8988T (cell line): Measurements from ENCODE around the gene PGBD5.

Experiments
- DNase-seq: peaks from one replicate; pipeline ENCODE4 v3.0.0; 2011

Gene PGBD5

GRCh38 chr1:230371923-230372703 is 54.0 kb downstream of the PGBD5 start:
- DNase-seq = no peak

GRCh38 chr1:230370109-230370508 is 56.0 kb downstream of the PGBD5 start:
- DNase-seq = no peak

GRCh38 chr1:230368871-230369270 is 57.3 kb downstream of the PGBD5 start:
- no peak for DNase-seq

GRCh38 chr1:230368363-230368762 is 57.8 kb downstream of the PGBD5 start:
- DNase-seq = no peak

GRCh38 chr1:230366504-230366915 is 59.6 kb downstream of the PGBD5 start:
- DNase-seq = no peak

- no peak for DNase-seq
Measured at GRCh38 chr1:230365723-230366307, 60.3 kb downstream of the PGBD5 start.

- no peak for DNase-seq
Measured at GRCh38 chr1:230362949-230363348, 63.2 kb downstream of the PGBD5 start.

- DNase-seq = no peak
Measured at GRCh38 chr1:230361941-230362340, 64.2 kb downstream of the PGBD5 start.

GRCh38 chr1:230359992-230360668 is 66.0 kb downstream of the PGBD5 start:
- DNase-seq = no peak

- no peak for DNase-seq
Measured at GRCh38 chr1:230356869-230357794, 69.0 kb downstream of the PGBD5 start.

- DNase-seq = no peak
Measured at GRCh38 chr1:230356190-230356589, 69.9 kb downstream of the PGBD5 start.

- DNase-seq = no peak
Measured at GRCh38 chr1:230355594-230355993, 70.5 kb downstream of the PGBD5 start.

- no peak for DNase-seq
Measured at GRCh38 chr1:230355128-230355527, 71.0 kb downstream of the PGBD5 start.

- no peak for DNase-seq
Measured at GRCh38 chr1:230354005-230354404, 72.1 kb downstream of the PGBD5 start.

GRCh38 chr1:230352537-230352936 is 73.6 kb downstream of the PGBD5 start:
- no peak for DNase-seq

- no peak for DNase-seq
Measured at GRCh38 chr1:230351983-230352382, 74.1 kb downstream of the PGBD5 start.

GRCh38 chr1:230351514-230351913 is 74.6 kb downstream of the PGBD5 start:
- no peak for DNase-seq

- no peak for DNase-seq
Measured at GRCh38 chr1:230350208-230350921, 75.8 kb downstream of the PGBD5 start.

- no peak for DNase-seq
Measured at GRCh38 chr1:230349020-230349393, 77.1 kb downstream of the PGBD5 start.

GRCh38 chr1:230348386-230349019 is 77.6 kb downstream of the PGBD5 start:
- DNase-seq = no peak

GRCh38 chr1:230347896-230348295 is 78.2 kb downstream of the PGBD5 start:
- DNase-seq = no peak
